HG03108 (cell line): ENCODE results near the gene ASB18.

ENCODE experiments used
- ATAC-seq: cut with Tn5 transposase; IDR thresholded peaks from one replicate; pipeline ENCODE4 v1.9.1; 2021; ENCODE audit warnings: moderate library complexity; ENCODE audit not compliant: unreplicated experiment

Gene ASB18

DNA sequence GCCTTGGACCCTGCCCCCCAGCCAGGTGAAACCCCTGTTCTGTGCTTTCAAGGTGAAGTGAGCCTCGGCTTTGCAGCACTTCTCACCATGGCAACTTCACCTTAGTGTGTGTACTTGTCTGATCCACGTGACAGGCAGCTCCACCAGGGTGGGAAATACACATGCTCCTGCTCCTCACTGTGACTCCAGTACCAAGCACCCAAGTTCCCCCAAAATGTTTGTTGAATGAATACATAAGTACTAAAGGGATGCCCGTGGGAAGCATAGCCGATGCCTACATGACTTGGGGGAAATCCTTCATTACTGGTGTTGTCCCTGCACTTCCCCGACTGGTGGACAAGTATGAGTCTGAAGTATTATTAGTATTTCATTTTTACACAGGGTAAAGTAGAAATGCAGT, 54.2 kb downstream of the ASB18 start:
- no peak for ATAC-seq

DNA sequence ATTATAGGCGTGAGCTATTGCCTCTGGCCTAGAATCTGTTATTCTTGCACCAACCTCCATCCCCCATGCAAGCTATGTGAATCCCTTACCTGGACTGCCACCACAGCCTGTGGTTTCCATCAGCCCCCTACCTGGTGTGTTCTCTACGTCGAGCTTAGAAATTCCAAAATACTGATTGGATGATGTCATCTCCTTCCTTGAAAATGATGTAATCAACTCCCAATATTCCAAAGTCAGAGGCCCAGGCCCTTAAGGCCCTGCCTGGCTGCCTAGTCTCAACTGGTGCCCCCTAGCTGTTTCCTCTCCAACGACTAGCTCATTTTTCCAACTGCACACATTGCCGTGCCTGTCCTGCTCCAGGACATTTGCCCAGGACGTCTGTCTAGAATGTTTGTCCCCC, 54.7 kb downstream of the ASB18 start:
- no peak for ATAC-seq

DNA sequence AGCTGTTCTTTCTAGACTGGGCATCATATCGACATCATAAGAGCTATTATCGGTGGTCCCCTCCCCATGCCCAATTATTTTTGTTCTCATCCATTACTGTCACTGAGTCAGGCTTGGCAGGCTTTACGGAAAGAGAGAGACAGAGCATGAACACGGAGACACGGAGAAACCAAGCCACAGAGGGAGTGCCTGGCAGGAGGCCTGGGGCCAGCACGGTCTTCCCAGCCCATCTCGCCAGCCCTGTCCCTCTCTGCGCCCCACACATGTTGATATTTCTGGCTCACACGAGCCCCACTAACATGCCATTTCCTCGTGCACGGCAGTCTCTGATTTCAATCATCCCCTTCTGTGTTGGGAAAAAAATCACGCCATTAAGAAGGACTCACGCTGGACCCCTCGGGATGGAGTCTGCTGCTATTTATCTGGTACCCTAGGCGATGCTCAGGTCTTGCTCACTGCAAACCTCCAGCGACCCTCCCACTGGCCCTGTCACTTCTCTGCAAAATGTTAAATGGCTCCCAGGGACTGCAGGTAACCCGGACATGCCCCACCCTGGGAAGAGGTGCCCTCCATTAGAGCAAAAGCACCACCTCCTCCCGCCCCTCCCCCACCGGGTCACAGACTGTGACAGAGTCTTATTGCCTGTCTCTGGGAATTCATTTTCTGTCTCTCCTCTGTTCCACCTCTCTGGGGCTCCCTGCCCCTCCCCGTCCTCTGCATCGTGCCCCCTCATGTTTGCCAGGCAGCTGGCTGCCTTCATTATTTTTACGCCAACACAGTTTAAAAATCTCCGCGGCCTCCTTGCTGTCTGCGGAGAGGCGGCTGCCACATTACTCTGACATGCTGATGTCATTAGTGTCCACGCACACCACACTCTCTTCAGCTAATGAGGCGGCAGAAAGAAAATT, 55.9 kb downstream of the ASB18 start:
- ATAC-seq, result no peak

GRCh38 chr2:236207472-236207871, 56.7 kb downstream of the ASB18 start:
- ATAC-seq, result no peak

DNA sequence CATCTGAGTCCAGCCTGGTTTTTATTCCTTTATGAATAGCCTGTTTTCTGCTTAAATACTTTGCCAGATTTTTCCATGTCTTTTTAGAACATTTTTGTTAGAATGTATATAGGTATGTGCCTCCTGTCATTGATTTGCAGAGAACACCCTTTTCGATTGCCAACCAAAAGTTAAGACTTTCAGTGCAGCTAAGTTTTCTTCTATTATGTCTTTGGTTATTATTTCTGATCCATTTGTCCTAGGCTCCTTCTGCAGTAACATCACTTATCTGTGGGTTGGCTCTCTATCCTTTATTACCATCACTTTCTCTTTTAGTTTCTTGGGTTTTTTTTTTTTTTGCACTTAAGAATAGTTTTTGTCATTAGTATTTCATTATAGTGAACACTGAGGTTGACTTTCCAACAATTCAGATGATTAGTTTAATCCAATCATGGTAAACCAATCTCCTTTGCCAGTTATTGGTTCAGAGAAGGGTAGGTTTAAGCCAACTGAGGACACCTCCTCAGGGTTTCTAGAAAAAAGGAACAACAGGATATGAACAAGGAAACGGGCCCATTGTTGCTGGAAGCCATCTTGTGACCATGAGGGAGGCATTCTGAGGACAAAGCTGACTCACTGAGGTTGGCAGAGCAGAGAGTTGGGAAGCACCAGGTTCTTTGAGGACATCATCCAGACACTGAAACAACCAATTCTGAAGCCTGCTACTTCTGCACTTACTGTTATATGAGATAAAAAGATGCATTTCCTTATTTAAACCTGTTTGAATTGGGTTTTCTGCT, 58.1 kb downstream of the ASB18 start:
- no peak for ATAC-seq

GRCh38 chr2:236204953-236205352, 59.3 kb downstream of the ASB18 start:
- ATAC-seq, result no peak

- ATAC-seq, result no peak
Observed at GRCh38 chr2:236200378-236200777, 63.8 kb downstream of the ASB18 start.

DNA sequence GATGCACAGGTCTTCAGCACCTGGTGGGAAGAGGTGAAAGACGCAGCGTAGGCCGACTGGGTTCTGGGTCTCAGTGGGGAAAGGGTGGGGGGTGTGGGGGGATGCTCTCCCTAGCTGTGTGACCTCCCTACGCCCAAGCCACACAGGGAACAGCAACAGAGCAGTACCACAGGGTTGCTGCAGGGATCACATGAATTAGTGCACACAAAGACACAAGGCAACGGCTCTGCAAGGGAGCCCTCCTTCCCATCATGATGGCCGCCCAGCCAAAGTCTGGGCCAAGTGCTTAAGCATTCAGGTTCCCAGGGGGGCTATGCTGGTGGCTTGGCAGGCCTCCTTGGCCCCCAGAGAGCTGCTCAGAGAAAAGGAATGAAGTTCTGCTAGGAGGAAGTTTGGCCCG, 67.8 kb downstream of the ASB18 start:
- ATAC-seq, result no peak

DNA sequence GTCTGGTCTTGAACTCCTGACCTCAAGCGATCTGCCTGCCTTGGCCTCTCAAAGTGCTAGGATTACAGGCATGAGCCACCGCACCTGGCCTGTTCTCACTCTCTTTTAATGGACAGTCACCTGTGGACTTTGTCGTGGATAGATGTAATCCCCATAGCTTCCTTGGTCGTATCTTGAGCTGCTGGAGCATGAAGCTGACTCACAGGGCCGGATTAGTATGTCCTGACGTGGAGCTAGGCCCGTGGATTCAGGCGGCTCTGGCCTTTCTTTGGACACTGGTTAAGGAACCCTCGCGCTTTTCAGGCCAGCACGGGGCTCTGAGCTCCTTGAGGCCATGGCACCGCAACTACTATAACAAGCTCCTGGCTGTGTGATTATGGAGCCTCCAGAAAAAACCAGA, 68.5 kb downstream of the ASB18 start:
- ATAC-seq, result no peak

DNA sequence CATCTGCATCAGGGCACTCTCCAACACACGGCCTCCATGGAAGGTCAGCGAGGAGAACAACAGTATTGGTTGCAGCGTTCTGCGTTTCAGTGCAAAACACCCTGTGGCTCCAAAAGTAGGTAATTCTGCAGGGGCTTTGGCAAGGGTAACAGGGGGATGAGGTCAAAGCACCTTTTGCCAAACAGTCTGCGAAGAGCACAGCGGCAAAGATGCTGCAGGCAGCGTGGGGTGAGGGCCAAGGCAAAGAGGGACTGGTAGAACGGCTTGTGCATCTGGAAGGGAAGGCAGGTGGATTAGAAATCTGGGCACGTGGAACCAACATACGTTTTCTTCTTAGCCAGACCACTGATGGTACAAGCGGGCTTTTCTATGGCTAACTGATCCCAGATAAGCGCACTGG, 69.4 kb downstream of the ASB18 start:
- no peak for ATAC-seq

DNA sequence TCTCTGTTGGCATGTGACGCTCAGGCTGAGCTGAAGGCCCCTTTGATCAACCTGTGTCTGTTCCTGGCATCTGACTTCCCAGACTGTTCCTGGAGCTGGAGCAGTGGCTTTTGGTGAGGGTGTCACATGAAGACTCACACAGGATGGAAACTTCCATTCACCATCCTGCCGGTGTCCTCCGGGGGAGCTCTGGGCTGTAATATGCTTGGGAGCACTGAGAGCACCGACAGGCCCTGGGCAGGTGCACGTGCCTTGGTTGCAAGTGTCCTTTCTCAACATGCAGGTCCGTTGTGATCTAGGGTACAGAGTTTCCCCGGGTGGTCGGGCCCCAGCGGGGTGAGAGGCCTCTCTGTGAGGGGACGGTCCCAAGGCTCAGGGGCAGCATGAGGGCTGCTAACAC, 71.2 kb downstream of the ASB18 start:
- no peak for ATAC-seq

- ATAC-seq, result no peak
Observed at GRCh38 chr2:236190674-236191073, 73.5 kb downstream of the ASB18 start.

DNA sequence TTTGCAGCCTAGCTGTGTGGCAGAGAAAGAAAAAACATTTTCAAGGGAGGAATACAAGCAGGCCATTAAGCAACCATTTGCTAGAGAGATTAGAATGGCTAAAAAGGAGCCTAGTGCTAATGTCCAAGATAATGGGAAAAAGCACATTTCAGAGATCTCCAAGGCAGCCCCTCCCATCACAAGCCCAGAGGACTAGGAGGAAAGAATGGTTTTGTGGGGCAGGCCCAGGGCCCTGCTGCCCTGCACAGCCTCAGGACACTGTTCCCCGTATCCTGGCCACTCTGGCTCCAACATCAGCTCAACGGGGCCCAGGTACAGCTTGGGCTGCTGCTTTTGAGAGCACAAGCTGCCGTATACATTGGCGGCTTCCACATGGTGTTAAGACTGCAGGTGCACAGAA, 79.5 kb downstream of the ASB18 start:
- no peak for ATAC-seq

DNA sequence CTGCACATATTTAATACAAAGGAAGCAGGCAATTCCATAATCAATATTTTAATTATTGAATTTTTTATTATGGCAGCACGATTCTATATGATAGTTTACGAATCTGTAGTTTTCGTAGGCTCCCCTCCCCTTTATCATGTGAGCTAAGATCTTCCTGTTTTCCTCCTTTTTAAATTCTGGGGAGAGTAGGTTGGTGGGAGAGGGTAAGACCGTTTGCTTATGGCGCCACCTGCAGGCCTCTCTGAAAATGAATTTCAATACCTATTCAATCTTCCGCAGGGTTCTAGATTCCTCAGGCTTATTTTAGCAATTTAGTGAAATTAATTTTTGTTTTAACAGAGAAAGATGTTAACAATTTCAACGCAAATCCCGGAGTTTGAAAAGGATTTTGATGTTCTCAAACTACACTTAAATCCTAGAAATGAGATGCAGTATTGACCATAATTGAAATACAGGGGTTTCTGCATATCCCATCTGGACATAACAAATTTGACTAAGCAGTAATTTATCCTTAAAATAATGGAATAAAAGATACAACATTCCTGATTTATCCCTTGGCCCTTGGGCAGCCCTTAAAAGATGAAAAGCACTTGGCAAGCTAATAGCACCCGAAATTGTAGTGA, 83.3 kb downstream of the ASB18 start:
- no peak for ATAC-seq

DNA sequence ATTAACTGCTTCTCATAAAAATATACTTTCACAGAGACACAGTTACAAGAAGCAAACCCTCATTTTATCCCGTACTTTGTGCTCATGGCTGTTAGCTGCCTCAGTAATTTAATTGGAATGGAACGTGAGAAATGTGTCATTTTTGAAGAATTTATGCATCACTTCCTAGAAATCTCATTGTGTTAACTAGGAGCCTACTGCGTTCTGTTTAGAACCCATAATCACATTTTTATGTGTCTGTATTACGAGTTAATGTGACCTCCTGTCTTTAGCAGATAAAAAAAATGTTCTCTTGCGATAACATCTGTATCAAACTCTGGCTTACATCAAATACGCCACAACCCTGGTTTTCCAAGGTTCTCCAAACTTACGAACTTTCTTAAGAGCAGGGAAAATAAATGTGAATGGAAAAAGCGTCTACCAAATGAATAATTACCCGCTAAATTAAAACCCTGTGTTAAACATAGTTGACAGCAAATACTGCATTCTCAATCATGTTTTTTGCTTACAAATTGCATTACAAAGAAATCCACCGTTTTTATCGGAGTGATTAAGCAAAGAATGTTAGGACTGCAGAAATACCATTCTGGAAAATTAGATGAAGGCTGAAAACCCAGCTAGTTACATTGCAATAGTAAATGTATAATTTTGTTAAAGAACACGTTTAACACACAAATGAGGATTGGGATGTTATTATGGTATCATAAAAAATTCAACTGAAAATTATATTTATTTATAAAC, 84.0 kb downstream of the ASB18 start:
- ATAC-seq, result no peak

- ATAC-seq, result no peak
Observed at GRCh38 chr2:236179236-236180075, 84.8 kb downstream of the ASB18 start.

DNA sequence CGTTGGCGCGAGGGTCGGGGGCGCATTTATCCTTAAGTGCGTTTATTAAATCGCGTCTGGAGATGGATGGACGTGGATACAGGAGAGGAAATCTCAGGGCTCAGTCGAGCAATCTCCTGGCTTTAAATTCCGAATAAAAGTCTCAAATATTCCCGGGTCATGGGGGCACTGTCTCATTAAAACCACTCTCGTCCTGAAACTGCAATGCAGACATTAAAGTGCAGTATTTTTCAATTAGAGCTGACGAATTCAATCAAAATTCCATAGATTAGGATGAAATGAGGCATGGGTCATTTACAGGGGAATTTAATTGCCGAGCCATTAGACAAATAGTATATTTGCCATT, 85.3 kb downstream of the ASB18 start:
- ATAC-seq, result no peak

DNA sequence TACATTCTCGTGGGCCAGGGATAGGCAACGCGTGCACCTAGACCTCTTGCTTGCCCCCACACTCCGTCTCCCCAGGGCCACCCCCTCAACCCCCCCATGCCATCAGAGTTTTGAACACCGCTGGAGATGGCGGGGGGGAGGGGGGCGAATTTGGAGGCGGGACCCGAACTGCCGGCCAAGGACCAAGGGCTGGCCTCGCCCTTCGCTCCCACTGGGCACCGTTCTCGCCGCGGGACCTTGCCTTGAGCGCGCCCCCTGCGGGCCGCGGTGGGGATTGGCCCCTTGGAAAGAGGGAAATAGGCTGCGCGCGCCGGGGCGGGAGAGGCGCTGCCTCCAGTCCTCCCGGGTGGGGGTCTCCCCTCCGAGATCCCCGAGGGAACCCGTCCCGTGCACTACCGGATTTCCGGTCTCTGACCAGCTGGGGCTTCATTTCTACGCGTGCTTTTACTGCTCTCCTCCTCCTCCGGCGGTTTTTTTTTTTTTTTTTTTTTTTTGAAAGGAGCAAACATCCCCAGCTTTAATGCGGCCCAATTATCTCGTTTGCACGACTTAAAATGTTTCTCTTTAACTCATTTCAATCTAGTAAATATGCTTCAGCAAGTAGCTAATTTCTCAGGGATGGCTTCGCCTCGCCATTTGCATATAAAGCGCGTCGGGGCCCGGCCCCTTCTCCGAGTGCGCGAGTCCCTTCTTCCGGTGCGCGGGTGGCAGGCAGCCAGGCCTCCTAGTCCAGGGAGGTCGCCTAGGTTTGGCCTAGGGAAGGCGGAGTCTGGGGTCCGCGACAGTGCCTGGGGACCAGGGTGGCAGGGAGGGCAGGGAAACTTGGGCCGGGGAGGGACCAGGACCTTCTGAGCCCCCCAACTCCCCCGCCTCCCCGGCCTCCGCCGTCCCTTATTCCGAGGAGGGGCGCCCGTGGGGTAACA, 86.0 kb downstream of the ASB18 start:
- no peak for ATAC-seq

DNA sequence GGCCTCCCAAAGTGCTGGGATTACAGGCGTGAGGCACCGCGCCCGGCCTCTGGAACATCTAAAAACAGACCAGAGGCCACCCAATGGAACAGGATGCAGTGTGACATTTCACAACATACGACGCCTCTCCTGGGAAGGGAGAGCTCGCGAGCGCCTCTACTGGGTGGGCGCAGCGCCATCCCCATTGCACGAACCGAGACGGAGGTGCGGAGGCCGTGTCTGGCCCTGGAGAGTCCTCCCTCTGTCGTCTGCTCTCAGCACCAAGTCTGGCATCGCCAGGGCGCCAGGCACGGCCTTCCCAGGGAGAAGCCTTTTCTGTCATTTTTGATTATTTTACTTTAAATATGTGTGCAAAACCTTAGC, 86.6 kb downstream of the ASB18 start:
- ATAC-seq, result no peak
